Tibial artery (tissue), 4 donors: ENCODE measurements around the gene CDHR1.
"Not testable (repeated sequence)": the region's sequence is repeated elsewhere in the genome, so short reads cannot be mapped to it uniquely, and the experiment has no call there.

Experiments used
- DNase-seq, 2 donors: peaks; one replicate each; pipeline ENCODE4 v3.0.0-alpha.2; 2019
- H3K27ac ChIP-seq, 2 donors: fragments of 200-600 bp; sonication (generic) in 1 of 2; 1 replicate in 1 of 2; 2 replicates in 1 of 2; pipeline ENCODE4 v1.5.1; 2018 to 2019; ENCODE audit warnings: mild to moderate bottlenecking in 1 of 2
- H3K27me3 ChIP-seq, 2 donors: fragments of 200-600 bp; sonication (generic) in 1 of 2; one replicate each; pipeline versions ENCODE4 v1.5.1 to v1.6.0; 2016 to 2019
- H3K36me3 ChIP-seq, 3 donors: fragments of 200-600 bp; sonication (generic) in 2 of 3; one replicate each; pipeline ENCODE4 v1.5.1; 2016 to 2019; ENCODE audit warnings: mild to moderate bottlenecking in 2 of 3
- H3K4me1 ChIP-seq, 4 donors: fragments of 200-600 bp; sonication (generic) in 2 of 4; 1 replicate in 3 of 4; 2 replicates in 1 of 4; pipeline ENCODE4 v1.5.1; 2016 to 2019
- H3K4me3 ChIP-seq, 2 donors: fragments of 200-600 bp; sonication (generic) in 1 of 2; 1 replicate in 1 of 2; 2 replicates in 1 of 2; pipeline ENCODE4 v1.5.1; 2018 to 2019; ENCODE audit warnings: mild to moderate bottlenecking in 2 of 2
- H3K9me3 ChIP-seq, 3 donors: fragments of 200-600 bp; sonication (generic) in 1 of 3; one replicate each; pipeline ENCODE4 v1.5.1; 2016 to 2019
- CTCF ChIP-seq, 2 experiments: fragments of 200-600 bp in 1 of 2; fragments of 450-650 bp in 1 of 2; IDR thresholded peaks; one replicate each; pipeline ENCODE4 v1.5.1; 2017 to 2019; ENCODE audit warnings: antibody characterized with exemption in 2 of 2, mild to moderate bottlenecking in 1 of 2, moderate library complexity in 1 of 2
- intact Hi-C: fragments of 100-400 bp; cut with DNase I; formaldehyde crosslinking; loops from one replicate; pipeline ENCODE4 v1.15.0; 2023; ENCODE audit warnings: low total_unique reads

CDHR1 gene

GRCh38 chr10:84171700-84172466, 22.5 kb upstream of the CDHR1 start:
- intact Hi-C loops, H3K4me1 ChIP-seq, H3K36me3 ChIP-seq, DNase-seq, H3K27me3 ChIP-seq, H3K9me3 ChIP-seq, H3K27ac ChIP-seq, H3K4me3 ChIP-seq: not testable (repeated sequence)

- Histone ChIP-seq H3K9me3 (no peaks in the 10 kb centered on the region), H3K4me1 (no peaks in the 10 kb centered on the region), H3K4me3 (no peak overlapping the region), H3K36me3 (no peaks in the 10 kb centered on the region), H3K27me3 (no peaks in the 10 kb centered on the region), H3K27ac (no peak overlapping the region)
- TF ChIP-seq CTCF (IDR thresholded peaks at IDR 0.05): no peak
- no peak for DNase-seq
- intact Hi-C loops: no loop called here
Measured at GRCh38 chr10:84172467-84173356, 21.6 kb upstream of the CDHR1 start.

- no peaks in the 10 kb centered on the region for H3K36me3 ChIP-seq
- no peak for DNase-seq
- H3K27ac ChIP-seq: no peak within 1 kb of the TSS
- no peaks in the 10 kb centered on the region for H3K9me3 ChIP-seq
- intact Hi-C loops: no loop called here
- TF ChIP-seq CTCF (IDR thresholded peaks at IDR 0.05): no peak
- H3K27me3 ChIP-seq: no peaks in the 10 kb centered on the region
- no peak within 1 kb of the TSS for H3K4me3 ChIP-seq
- H3K4me1 ChIP-seq: no peaks in the 10 kb centered on the region
Measured at GRCh38 chr10:84173501-84173929, 20.8 kb upstream of the CDHR1 start, which contains the start of gene GPR15LG. Gene GPR15LG, plus strand, starts transcription at chr10:84173801. Its CDS starts 51 bp downstream, at chr10:84173852.

- intact Hi-C loops: no loop called here
- DNase-seq: no peak
- H3K9me3 ChIP-seq: no peaks in the 10 kb centered on the region
- H3K4me3 ChIP-seq: no peak overlapping the region
- TF ChIP-seq CTCF (IDR thresholded peaks at IDR 0.05): no peak
- H3K36me3 ChIP-seq: no peaks in the 10 kb centered on the region
- H3K27ac ChIP-seq: no peak overlapping the region
- H3K4me1 ChIP-seq: no peaks in the 10 kb centered on the region
- H3K27me3 ChIP-seq: no peaks in the 10 kb centered on the region
Measured at GRCh38 chr10:84175436-84175835, 18.9 kb upstream of the CDHR1 start.

- no peak for DNase-seq
- no peak for TF ChIP-seq CTCF (IDR thresholded peaks at IDR 0.05)
- Histone ChIP-seq H3K36me3 (no peaks in the 10 kb centered on the region), H3K4me3 (no peak overlapping the region), H3K4me1 (no peaks in the 10 kb centered on the region), H3K27me3 (no peaks in the 10 kb centered on the region), H3K9me3 (no peaks in the 10 kb centered on the region), H3K27ac (no peak overlapping the region)
- intact Hi-C loops: no loop called here
Measured at GRCh38 chr10:84176351-84176750, 18.0 kb upstream of the CDHR1 start.
